Tibial artery (tissue), 4 donors: ENCODE results near the gene CAPN11.
"Not testable (repeated sequence)": the region's sequence is repeated elsewhere in the genome, so short reads cannot be mapped to it uniquely, and the experiment has no call there.

Source experiments
- DNase-seq, 2 donors: peaks; one replicate each; pipeline ENCODE4 v3.0.0-alpha.2; 2019
- H3K27ac ChIP-seq, 2 donors: fragments of 200-600 bp; sonication (generic) in 1 of 2; 1 replicate in 1 of 2; 2 replicates in 1 of 2; pipeline ENCODE4 v1.5.1; 2018 to 2019; ENCODE audit warnings: mild to moderate bottlenecking in 1 of 2
- H3K27me3 ChIP-seq, 2 donors: fragments of 200-600 bp; sonication (generic) in 1 of 2; one replicate each; pipeline versions ENCODE4 v1.5.1 to v1.6.0; 2016 to 2019
- H3K36me3 ChIP-seq, 3 donors: fragments of 200-600 bp; sonication (generic) in 2 of 3; one replicate each; pipeline ENCODE4 v1.5.1; 2016 to 2019; ENCODE audit warnings: mild to moderate bottlenecking in 2 of 3
- H3K4me1 ChIP-seq, 4 donors: fragments of 200-600 bp; sonication (generic) in 2 of 4; 1 replicate in 3 of 4; 2 replicates in 1 of 4; pipeline ENCODE4 v1.5.1; 2016 to 2019
- H3K4me3 ChIP-seq, 2 donors: fragments of 200-600 bp; sonication (generic) in 1 of 2; 1 replicate in 1 of 2; 2 replicates in 1 of 2; pipeline ENCODE4 v1.5.1; 2018 to 2019; ENCODE audit warnings: mild to moderate bottlenecking in 2 of 2
- H3K9me3 ChIP-seq, 3 donors: fragments of 200-600 bp; sonication (generic) in 1 of 3; one replicate each; pipeline ENCODE4 v1.5.1; 2016 to 2019
- intact Hi-C: fragments of 100-400 bp; cut with DNase I; formaldehyde crosslinking; loops from one replicate; pipeline ENCODE4 v1.15.0; 2023; ENCODE audit warnings: low total_unique reads
- TF ChIP-seq, protein P1 (sequence below), 2 experiments: fragments of 200-600 bp in 1 of 2; fragments of 450-650 bp in 1 of 2; IDR thresholded peaks; one replicate each; pipeline ENCODE4 v1.5.1; 2017 to 2019; ENCODE audit warnings: antibody characterized with exemption in 2 of 2, mild to moderate bottlenecking in 1 of 2, moderate library complexity in 1 of 2

CAPN11 gene

DNA sequence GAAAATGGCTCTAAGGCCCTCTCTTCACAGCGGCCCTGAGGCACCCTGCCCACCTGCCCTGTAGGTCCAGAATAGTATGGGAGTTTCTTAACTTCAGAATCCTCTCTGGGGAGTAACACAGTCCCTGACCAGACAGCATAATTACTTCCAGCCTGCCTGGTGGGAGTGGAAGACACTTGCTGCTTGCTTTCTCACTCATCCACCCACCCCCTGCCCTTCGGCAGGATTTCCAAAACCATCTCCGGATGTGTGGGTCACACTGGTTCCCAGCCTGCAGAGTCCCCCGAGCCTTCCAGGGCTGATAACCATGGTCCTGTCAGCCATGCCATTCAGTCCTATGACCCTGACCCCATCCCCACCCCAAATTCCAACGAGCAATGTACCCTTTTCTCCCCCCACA is 70.2 kb downstream of the CAPN11 start:
- no peak for DNase-seq
- Histone ChIP-seq H3K27me3 (no peaks in the 10 kb centered on the region), H3K9me3 (no peaks in the 10 kb centered on the region), H3K36me3 (peaks cover 39 to 48% (median 45%) of the 10 kb centered on the region in 3 donors), H3K4me1 (peaks cover 0 to 91% (median 63%) of the 10 kb centered on the region in 4 donors), H3K4me3 (no peak overlapping the region), H3K27ac (peak overlapping the region; percentile 26 to 97)
- intact Hi-C loops = no loop called here
- TF ChIP-seq, protein P1, sequence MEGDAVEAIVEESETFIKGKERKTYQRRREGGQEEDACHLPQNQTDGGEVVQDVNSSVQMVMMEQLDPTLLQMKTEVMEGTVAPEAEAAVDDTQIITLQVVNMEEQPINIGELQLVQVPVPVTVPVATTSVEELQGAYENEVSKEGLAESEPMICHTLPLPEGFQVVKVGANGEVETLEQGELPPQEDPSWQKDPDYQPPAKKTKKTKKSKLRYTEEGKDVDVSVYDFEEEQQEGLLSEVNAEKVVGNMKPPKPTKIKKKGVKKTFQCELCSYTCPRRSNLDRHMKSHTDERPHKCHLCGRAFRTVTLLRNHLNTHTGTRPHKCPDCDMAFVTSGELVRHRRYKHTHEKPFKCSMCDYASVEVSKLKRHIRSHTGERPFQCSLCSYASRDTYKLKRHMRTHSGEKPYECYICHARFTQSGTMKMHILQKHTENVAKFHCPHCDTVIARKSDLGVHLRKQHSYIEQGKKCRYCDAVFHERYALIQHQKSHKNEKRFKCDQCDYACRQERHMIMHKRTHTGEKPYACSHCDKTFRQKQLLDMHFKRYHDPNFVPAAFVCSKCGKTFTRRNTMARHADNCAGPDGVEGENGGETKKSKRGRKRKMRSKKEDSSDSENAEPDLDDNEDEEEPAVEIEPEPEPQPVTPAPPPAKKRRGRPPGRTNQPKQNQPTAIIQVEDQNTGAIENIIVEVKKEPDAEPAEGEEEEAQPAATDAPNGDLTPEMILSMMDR (IDR thresholded peaks at IDR 0.05) = no peak

DNA sequence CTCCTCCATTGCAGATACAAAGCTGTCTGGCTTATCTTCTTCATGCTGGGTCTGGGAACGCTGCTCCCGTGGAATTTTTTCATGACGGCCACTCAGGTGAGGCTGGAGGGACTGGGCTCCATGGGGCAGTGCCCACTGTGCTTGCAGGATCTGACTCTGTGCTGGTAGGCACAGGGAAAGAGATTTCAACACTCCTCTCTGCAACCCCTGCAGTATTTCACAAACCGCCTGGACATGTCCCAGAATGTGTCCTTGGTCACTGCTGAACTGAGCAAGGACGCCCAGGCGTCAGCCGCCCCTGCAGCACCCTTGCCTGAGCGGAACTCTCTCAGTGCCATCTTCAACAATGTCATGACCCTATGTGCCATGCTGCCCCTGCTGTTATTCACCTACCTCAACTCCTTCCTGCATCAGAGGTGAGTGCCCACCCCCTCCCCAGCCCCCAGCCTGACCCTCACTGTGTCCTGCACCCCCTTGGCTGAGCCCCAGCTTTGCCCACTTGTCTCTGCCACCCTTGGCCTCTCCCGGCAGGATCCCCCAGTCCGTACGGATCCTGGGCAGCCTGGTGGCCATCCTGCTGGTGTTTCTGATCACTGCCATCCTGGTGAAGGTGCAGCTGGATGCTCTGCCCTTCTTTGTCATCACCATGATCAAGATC is 70.9 kb downstream of the CAPN11 start:
- no peaks in the 10 kb centered on the region for H3K9me3 ChIP-seq
- H3K27me3 ChIP-seq = no peaks in the 10 kb centered on the region
- no peak overlapping the region for H3K27ac ChIP-seq
- TF ChIP-seq, protein P1 (IDR thresholded peaks at IDR 0.05) = no peak
- intact Hi-C loops = loop anchor here (5.0 kb wide), 1 partner anchor 57 kb away; no protein-coding TSS in a partner anchor
- DNase-seq = no peak
- H3K36me3 ChIP-seq = peaks cover 39 to 48% (median 45%) of the 10 kb centered on the region in 3 donors
- H3K4me3 ChIP-seq = no peak overlapping the region
- peaks cover 0 to 91% (median 63%) of the 10 kb centered on the region in 4 donors for H3K4me1 ChIP-seq

DNA sequence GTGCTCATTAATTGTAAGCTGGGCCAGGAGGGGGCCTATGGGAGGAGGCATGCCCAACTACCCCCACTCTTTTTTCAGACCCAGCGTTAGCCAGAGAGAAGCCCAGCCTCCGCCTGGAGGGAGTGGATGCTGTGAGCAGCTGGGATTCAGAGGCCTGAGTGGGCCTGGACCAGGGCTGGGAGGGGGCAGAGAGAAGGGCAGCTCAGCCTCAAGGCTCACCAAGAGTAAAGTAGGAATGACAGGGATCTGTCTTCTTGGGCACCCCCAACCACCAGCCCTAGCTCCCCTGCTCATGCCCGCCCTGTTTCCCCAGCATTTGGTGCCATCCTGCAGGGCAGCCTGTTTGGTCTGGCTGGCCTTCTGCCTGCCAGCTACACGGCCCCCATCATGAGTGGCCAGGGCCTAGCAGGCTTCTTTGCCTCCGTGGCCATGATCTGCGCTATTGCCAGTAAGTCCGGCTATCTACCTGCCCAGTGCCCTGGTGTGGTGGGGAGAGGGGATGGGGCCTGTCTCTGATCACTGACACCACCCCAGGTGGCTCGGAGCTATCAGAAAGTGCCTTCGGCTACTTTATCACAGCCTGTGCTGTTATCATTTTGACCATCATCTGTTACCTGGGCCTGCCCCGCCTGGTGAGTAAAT is 71.5 kb downstream of the CAPN11 start:
- DNase-seq = no peak
- no peaks in the 10 kb centered on the region for H3K27me3 ChIP-seq
- intact Hi-C loops = loop anchor here (5.0 kb wide), 1 partner anchor 58 kb away; no protein-coding TSS in a partner anchor
- H3K9me3 ChIP-seq = no peaks in the 10 kb centered on the region
- TF ChIP-seq, protein P1 (IDR thresholded peaks at IDR 0.05) = no peak
- H3K36me3 ChIP-seq = peaks cover 39 to 48% (median 45%) of the 10 kb centered on the region in 3 donors
- peaks cover 0 to 91% (median 63%) of the 10 kb centered on the region in 4 donors for H3K4me1 ChIP-seq
- H3K4me3 ChIP-seq = no peak overlapping the region
- H3K27ac ChIP-seq = no peak overlapping the region

- intact Hi-C loops = loop anchor here (5.0 kb wide), 1 partner anchor 59 kb away; no protein-coding TSS in a partner anchor
- H3K4me3 ChIP-seq, DNase-seq, H3K9me3 ChIP-seq, H3K27me3 ChIP-seq: not testable (repeated sequence)
- Histone ChIP-seq H3K4me1 (peaks cover 0 to 86% (median 57%) of the 10 kb centered on the region in 4 donors), H3K27ac (peak overlapping the region; percentile 9 to 84), H3K36me3 (peaks cover 39 to 48% (median 45%) of the 10 kb centered on the region in 3 donors)
Observed at GRCh38 chr6:44231426-44231825, 72.8 kb downstream of the CAPN11 start.

GRCh38 chr6:44232676-44233566 is 74.3 kb downstream of the CAPN11 start:
- Histone ChIP-seq H3K36me3 (peaks cover 39 to 48% (median 45%) of the 10 kb centered on the region in 3 donors), H3K9me3 (no peaks in the 10 kb centered on the region), H3K4me3 (no peak overlapping the region), H3K27me3 (no peaks in the 10 kb centered on the region), H3K27ac (peak overlapping the region; percentile 84 to 94), H3K4me1 (peaks cover 0 to 80% (median 50%) of the 10 kb centered on the region in 4 donors)
- TF ChIP-seq, protein P1 (IDR thresholded peaks at IDR 0.05) = no peak
- intact Hi-C loops = loop anchor here (5.0 kb wide), 1 partner anchor 61 kb away; no protein-coding TSS in a partner anchor
- no peak for DNase-seq
